GM12874 (cell line): ENCODE results near the gene DAZL.

Experiments
- CTCF ChIP-seq: IDR thresholded peaks from 2 replicates; pipeline ENCODE4 v1.5.1; 2011; ENCODE audit warnings: low read depth, mild to moderate bottlenecking, control low read depth, low read length, moderate library complexity; ENCODE audit not compliant: insufficient read depth

The DAZL gene

GRCh38 chr3:16550305-16550675 is 54.9 kb downstream of the DAZL start:
- no peak for TF ChIP-seq CTCF

GRCh38 chr3:16548721-16549120 is 56.5 kb downstream of the DAZL start:
- TF ChIP-seq CTCF = no peak

GRCh38 chr3:16547561-16548357 is 57.5 kb downstream of the DAZL start:
- TF ChIP-seq CTCF = no peak

GRCh38 chr3:16546186-16547010 is 58.8 kb downstream of the DAZL start:
- TF ChIP-seq CTCF = no peak

GRCh38 chr3:16545413-16546185 is 59.6 kb downstream of the DAZL start:
- TF ChIP-seq CTCF = no peak

GRCh38 chr3:16543242-16543864 is 61.9 kb downstream of the DAZL start:
- TF ChIP-seq CTCF = no peak
